NCI-H774 (cell line): Measurements from ENCODE around the gene DNAJC30.

Experiments used
- DNase-seq: peaks from one replicate; lab custom pipeline; 2025; lab: John Stamatoyannopoulos, UW

Gene DNAJC30

DNA sequence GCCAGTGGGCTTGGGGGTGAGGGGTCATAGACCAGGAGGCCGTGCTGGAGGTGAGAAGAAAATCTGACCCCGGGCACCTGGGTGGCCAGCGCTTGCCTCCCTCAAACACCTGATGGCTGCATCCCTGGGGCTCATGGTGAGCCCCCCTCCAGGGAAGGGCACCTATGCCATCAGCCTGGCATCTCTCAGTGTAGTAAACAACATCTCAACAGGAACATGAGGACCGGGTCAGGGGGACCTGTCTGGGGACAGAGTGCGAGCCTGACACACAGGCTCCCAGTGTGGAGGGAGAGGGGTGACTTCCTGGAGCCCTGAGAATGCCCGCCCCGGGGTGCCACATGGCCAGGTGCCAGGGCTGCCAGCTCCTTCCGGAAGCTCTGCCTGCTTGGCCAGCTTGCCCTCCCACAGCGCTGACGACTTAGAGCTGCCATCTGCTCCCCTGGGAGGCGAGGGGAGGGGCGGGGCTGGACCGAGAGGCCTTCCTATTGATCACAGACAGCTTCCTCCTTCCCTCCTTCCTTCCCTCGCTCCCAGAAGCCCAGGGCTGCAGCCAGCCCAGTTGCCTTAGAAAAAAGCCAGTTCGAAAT lies 23.9 kb upstream of the DNAJC30 start:
- DNase-seq = peak; percentile 75

- DNase-seq = no peak
These were observed 23.1 kb upstream of the DNAJC30 start for GRCh38 chr7:73706126-73707044.

- DNase-seq = no peak
These were observed 22.3 kb upstream of the DNAJC30 start for GRCh38 chr7:73705551-73705920.

GRCh38 chr7:73704640-73705550 lies 21.6 kb upstream of the DNAJC30 start:
- DNase-seq = no peak

DNA sequence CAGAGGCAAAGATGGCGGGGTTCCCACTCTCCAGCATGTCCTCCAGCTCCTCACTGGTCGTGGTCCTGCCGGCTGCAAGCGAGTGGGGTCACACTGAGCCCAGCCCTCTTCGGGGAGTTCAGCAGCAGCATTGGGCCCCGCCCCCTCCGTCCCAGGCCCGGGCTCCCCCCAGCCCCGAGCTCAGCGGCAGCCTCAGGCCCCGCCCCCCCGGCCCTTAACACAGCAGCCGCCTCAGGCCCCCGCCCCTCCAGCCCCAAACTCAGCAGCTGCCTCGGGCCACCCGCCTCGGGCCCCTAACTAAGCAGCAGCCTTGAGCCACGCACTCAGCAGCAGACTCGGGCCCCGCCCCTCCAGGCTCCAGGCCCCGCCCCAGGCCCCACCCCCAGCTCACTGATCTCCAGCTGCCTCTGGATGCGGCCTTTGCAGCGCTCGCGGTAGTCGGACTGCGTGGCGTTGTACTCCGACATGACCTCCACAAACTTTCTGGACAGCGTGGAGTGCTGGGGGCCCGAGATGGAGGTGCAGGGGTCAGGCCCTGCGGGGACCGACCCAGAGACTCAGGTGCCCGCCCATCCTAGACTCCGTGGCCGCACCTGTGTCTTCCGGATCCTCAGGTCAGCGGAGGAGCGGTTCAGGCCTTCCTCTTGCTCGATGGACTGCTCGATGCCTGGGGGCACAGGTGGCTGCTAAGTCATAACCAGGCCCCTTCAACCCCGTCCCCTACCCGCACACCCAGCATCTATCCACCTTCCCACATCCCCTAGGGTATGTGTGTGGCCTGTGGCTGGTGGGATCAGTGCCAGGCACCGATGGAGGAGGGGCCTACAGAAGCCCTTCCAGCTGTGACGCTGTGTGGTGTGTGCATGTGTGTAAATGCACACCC lies 20.7 kb upstream of the DNAJC30 start:
- no peak for DNase-seq

GRCh38 chr7:73703225-73703624 lies 20.0 kb upstream of the DNAJC30 start:
- no peak for DNase-seq

GRCh38 chr7:73702665-73703064 lies 19.4 kb upstream of the DNAJC30 start:
- DNase-seq = no peak

DNA sequence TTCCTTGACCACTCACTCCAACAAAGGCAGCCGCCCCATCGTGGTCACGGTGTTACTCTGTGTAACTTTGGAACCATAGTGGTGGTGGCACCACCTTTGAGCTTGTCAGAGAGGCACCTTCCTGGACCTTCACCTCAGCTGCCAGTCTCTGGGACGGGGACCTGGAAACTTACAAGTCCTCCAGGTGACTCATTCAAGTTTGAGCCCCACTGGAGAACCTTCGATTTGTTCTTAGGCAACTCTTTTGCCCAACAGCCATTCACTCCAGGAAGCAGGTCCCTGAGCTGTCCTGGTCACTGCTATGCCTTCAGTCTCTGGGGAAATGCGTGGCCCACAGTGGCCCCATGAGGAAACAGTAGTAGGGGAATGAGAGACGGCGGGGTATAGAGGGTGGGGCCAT lies 19.0 kb upstream of the DNAJC30 start:
- no peak for DNase-seq

GRCh38 chr7:73701357-73701995 lies 18.2 kb upstream of the DNAJC30 start:
- no peak for DNase-seq

DNA sequence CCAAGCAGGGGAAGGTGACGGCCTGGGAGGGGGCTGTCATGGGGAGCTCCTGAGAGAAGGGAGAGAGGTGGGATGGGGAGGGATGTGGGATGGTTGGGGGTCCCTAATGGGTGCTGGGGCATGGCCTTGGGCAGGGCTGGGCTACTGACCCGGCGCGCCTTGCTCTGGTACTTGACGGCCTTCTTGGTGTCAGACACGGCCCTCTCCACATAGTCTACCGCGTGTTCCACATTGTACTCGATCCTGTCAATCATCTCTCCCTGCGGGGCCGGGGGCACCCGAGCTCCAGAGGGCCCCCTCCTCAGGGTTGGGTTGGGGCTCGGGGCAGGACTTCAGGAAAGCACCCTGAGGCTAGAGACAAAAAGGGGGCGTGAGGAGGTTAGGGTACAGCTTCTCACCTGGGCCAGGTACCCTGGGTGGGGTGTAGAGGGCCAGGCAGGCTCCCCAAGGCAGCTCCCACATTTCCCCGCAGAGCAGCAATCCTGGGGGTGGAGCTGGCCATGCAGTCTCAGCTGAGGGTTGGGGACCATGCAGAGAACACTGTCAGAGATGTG lies 17.4 kb upstream of the DNAJC30 start:
- DNase-seq = no peak

- no peak for DNase-seq
These were observed 16.8 kb upstream of the DNAJC30 start for GRCh38 chr7:73700069-73700423.

DNA sequence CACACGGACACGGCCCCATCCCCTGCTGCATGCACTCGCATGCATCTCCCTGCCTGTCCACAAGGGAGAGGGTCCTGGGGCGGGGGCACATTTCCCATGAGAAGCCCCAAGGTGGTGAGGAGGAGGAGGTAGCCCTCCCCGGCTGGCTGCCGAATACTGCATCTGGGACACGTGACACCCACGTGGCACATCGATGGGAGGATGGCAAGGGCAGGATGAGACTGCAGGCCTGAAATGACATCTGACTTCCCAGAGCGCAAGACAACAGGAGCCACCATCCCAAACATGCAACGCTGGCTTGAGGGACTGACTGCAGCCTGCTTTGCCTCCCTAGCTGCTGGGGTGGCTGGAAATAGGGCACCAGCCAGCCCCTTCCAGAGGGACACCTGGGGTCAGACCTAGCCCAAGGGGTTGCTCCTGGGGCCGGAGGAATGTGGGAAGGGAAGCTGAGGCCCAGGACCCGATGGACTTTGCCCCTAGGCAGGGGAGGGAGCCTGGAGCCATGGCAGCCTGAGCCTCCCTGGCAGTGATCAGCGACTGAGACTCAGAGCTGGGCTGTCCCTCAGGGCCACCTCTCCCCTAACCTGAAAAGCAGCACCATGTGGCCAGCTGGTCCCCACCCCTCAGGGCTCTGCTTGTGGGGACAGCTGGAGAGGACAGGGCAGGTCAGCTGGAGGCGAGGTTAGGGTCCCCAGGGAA lies 16.3 kb upstream of the DNAJC30 start:
- DNase-seq = no peak

GRCh38 chr7:73698410-73698809 lies 15.2 kb upstream of the DNAJC30 start:
- no peak for DNase-seq

- DNase-seq = no peak
These were observed 13.1 kb upstream of the DNAJC30 start for GRCh38 chr7:73696372-73696771.

- DNase-seq = no peak
These were observed 7.4 kb upstream of the DNAJC30 start for GRCh38 chr7:73690646-73691045.

- DNase-seq = no peak
These were observed 5.0 kb upstream of the DNAJC30 start for GRCh38 chr7:73688288-73688687.

GRCh38 chr7:73685311-73685710 lies 2.1 kb upstream of the DNAJC30 start:
- DNase-seq = no peak

DNA sequence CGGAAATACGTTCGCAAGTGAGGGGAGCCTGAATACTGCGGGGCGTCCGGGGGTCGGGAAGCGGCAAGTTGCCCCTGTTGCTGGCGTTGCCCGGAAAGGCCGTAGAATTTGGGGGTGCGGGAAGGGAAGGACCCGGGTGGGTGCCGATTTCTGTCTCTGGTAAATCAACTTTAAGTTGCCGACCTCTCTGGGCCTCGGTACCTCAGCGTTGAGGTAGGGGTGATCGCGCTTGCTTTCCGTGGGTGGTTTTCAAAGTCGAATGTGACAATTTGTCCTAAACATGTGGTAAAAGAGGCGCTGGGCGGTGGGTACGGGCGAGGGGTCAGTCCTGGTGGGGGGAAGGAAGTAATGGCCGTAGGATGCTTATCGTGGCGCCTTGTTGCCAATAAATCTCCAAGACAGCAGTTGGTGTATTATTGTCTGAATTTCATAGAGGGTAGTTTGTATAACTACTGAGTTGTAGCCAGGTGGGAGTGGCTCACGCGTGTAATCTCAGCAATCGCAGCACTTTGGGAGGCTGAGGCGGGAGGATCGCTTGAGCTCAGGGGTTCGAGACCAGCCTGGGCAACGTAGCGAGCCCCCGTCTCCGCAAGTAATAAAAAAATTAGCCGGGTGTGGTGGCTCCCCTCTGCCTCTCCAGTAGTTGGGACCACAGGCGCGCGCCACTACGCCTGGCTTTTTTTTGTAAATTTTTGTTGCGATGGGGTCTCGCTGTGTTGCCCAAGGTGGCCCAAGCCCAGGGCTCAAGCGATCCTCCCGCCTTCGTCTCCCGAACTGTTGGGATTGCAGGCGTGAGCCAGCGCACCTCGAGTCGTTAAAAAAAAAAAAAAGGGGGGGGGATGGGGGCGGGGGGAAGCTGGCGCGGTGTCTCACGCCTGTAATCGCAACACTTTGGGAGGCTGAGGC lies 788 bp upstream of the DNAJC30 start:
- DNase-seq = no peak

GRCh38 chr7:73682745-73683055 lies 553 bp downstream of the DNAJC30 start:
- no peak for DNase-seq
